ENCODE data around the gene SRGAP1.
"Not testable (repeated sequence)": the region's sequence is repeated elsewhere in the genome, so short reads cannot be mapped to it uniquely, and the experiment has no call there.

Gene SRGAP1

DNA sequence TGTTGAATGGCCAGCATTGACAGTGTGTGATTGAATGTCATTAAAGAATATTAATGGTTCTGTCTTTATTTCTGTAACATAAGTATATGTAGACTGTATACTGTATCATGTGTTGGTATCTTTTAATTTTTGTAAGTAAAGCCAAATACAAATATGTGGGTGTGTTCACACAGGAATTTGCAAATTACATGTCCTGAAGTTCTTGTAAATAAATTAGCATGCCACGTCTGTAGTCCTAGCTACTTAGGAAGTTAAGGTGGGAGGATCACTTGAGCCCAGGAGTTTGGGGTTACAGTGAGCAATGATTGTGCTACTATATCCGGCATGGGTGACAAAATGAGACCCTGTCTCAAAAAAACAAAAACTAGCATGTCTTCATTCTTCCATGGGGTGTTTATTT, 278.5 kb downstream of the SRGAP1 start:
- TF ChIP-seq, protein P1, sequence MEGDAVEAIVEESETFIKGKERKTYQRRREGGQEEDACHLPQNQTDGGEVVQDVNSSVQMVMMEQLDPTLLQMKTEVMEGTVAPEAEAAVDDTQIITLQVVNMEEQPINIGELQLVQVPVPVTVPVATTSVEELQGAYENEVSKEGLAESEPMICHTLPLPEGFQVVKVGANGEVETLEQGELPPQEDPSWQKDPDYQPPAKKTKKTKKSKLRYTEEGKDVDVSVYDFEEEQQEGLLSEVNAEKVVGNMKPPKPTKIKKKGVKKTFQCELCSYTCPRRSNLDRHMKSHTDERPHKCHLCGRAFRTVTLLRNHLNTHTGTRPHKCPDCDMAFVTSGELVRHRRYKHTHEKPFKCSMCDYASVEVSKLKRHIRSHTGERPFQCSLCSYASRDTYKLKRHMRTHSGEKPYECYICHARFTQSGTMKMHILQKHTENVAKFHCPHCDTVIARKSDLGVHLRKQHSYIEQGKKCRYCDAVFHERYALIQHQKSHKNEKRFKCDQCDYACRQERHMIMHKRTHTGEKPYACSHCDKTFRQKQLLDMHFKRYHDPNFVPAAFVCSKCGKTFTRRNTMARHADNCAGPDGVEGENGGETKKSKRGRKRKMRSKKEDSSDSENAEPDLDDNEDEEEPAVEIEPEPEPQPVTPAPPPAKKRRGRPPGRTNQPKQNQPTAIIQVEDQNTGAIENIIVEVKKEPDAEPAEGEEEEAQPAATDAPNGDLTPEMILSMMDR (IDR thresholded peaks at IDR 0.05; ENCODE audit: low read depth, low read length): no peak
- H3K4me3 ChIP-seq (ENCODE audit: low read depth, low read length): no peak overlapping the region

DNA sequence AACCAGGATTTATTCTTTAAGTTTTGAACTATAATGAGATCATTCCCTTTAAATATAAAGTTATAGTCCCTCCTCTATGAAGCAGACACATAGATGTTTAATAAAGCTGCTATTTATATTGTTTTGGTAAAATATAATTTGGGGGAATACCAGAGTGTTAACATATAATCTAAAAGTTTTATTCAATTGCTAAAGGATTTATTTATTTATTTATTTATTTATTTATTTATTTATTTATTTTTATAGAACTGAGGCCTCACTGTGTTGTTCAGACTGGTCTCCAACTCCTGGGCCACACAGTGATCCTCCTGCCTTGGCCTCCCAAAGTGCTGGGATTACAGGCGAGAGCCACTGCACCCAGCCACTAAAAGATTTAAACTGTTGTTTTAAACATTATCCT, 278.9 kb downstream of the SRGAP1 start:
- TF ChIP-seq, protein P1 (IDR thresholded peaks at IDR 0.05; ENCODE audit: low read depth, low read length): no peak
- H3K4me3 ChIP-seq (ENCODE audit: low read depth, low read length): no peak overlapping the region

DNA sequence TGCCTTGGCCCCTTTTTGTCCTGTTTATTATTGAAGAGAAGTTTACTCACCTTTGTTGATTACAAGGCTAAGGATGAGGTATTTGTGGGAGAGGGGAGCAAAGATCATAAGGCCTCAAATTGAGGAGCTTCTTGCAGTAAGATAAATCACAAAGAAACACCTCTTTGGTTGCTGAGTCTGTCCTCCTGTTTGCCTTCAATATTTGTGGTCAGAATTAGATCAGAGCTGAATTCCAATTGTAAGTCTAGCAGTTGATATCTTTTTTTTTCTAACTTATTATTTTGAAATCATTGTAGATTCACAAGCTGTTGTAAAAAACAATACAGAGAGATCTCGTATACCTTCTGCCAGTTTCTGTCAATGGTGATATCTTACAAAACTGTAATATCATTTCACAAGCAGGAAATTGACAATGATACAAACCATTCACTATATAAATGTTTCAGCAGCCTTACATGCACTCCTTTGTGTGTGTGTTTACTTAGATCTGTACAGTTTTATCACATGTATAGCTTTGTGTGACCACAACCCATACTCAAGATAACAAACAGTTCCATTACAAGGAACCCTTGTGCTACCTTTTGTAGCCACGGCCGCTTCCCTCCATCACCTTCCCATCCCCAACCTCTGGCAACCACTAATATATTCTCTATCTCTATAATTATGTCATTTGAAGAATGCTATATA, 280.2 kb downstream of the SRGAP1 start:
- TF ChIP-seq, protein P1 (IDR thresholded peaks at IDR 0.05; ENCODE audit: low read depth, low read length): no peak
- H3K4me3 ChIP-seq (ENCODE audit: low read depth, low read length): no peak overlapping the region

DNA sequence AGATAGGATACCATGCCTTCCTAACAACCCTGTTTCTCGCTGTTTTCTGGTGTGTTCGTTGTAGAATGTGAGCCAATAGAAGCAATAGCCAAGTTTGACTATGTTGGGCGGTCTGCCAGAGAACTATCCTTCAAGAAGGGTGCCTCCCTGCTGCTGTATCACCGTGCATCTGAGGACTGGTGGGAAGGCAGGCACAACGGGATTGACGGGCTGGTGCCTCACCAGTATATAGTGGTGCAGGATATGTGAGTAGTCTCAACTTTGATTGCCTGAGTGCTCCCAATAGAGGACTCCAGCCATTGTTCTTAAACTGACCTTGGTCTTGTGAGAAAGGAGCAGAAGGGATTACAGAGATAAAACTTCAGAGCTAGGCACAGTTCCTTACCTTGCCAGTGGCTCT, 281.4 kb downstream of the SRGAP1 start:
- H3K4me3 ChIP-seq (ENCODE audit: low read depth, low read length): no peak overlapping the region
- TF ChIP-seq, protein P1 (IDR thresholded peaks at IDR 0.05; ENCODE audit: low read depth, low read length): no peak

DNA sequence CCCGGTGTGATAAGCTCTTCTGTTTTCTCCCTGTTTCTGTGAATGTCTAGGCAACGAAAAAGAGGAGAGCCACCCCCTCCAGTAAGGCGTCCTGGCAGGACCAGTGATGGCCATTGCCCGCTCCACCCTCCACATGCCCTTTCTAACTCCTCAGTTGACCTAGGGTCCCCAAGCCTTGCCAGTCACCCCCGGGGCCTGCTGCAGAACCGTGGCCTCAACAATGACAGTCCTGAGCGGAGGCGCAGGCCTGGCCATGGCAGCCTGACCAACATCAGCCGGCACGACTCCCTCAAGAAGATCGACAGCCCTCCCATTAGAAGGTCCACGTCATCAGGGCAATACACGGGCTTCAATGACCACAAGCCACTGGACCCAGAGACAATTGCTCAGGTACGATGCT, 283.3 kb downstream of the SRGAP1 start:
- TF ChIP-seq, protein P1 (IDR thresholded peaks at IDR 0.05; ENCODE audit: low read depth, low read length): no peak
- H3K4me3 ChIP-seq (ENCODE audit: low read depth, low read length): no peak overlapping the region

DNA sequence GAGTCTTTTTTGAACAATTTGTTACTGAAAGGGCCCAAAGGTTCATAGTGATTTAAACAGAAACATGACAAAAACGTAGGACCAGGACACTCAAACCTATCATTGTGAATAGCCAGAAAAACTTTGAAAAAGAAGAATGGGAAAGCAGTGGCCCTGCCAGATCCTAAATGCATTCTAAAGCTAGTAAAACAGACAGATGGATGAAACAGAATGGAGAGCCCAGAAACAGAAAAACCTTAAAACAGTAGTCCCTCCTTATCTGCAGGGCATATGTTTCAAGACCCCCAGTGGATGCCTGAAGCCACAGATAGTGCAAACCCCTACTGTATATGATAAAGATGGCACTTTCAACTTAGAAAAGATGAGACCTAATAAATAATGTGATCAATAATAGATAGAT, 283.9 kb downstream of the SRGAP1 start:
- TF ChIP-seq, protein P1 (IDR thresholded peaks at IDR 0.05; ENCODE audit: low read depth, low read length): no peak
- H3K4me3 ChIP-seq (ENCODE audit: low read depth, low read length): no peak overlapping the region

DNA sequence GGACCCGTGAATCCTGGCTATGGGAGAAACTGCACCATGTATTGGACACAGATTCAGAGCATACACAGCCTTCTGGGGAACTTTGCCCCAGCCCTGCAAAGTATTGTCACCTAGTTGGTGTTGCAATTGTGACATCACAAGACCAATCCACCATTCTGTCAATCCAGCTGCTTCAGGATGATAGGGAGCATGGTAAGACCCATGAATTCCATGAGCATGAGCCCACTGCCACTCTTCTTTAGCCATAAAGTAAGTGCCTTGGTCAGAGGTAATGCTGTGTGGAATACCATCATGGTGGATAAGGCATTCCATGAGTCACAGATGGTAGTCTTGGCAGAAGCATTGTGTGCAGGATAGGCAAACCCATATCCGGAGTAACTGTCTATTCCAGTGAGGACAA, 286.0 kb downstream of the SRGAP1 start:
- not testable (repeated sequence) for H3K4me3 ChIP-seq (ENCODE audit: low read depth, low read length)

DNA sequence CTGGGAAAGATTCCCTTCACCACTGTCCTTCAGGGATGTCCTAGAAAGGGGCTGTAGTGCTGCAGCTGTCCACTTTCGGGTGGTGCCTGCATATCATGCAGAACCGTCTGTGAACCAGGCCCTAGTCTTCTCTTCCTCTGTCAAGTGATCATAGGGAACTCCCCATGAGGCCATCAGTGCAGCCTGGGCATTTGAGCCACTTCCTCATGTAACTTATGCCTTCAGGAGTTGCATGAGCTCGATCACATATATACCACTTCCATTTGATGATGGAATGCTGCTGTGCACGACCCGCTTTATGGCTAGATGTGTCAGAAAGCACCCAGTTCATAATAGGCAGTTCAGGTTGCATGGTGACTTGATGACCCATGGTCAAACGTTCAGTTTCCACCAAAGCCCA, 287.0 kb downstream of the SRGAP1 start:
- H3K4me3 ChIP-seq (ENCODE audit: low read depth, low read length): not testable (repeated sequence)

DNA sequence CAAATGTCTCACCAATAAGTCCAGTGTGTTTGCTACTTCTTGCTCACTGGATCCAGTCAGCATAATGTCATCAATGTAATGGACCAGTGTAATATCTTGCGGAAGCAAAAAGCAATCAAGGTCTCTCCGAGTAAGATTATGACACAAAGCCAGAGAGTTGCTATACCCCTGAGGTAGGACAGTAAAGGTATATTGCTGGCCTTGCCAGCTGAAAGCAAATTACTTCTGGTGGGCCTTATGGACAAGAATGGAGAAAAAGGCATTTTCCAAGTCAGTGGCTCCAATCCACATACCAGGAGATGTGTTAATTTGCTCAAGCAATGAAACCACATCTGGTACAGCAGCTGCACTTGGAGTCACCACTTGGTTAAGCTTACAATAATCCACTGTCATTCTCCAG, 288.2 kb downstream of the SRGAP1 start:
- H3K4me3 ChIP-seq (ENCODE audit: low read depth, low read length): not testable (repeated sequence)

Measured in WI38 (cell line).